ACC112 (cell line): ENCODE measurements around the gene IMMP2L.

Experiments
- H2AFZ ChIP-seq: fragments of 200-600 bp; sonication (generic); one replicate; pipeline ENCODE4 v1.6.0; 2017; ENCODE audit warnings: antibody characterized with exemption, low read length; ENCODE audit not compliant: unreplicated experiment
- H3K27ac ChIP-seq: fragments of 200-600 bp; sonication (generic); 2 replicates; pipeline ENCODE4 v1.5.1; 2014; ENCODE audit warnings: low read depth, mild to moderate bottlenecking, antibody characterized with exemption, low read length, moderate library complexity
- H3K27me3 ChIP-seq: fragments of 200-600 bp; sonication (generic); 2 replicates; pipeline ENCODE4 v1.6.1; 2014; ENCODE audit warnings: mild to moderate bottlenecking, antibody characterized with exemption, low read length, moderate library complexity, mixed read lengths; ENCODE audit not compliant: insufficient read depth
- H3K36me3 ChIP-seq: fragments of 200-600 bp; sonication (generic); 2 replicates; pipeline ENCODE4 v1.6.1; 2016; ENCODE audit warnings: mild to moderate bottlenecking, antibody characterized with exemption, low read length, moderate library complexity, mixed read lengths; ENCODE audit not compliant: insufficient read depth
- H3K4me1 ChIP-seq: fragments of 200-600 bp; sonication (generic); one replicate; pipeline ENCODE4 v1.6.1; 2016; ENCODE audit warnings: low read length, mixed read lengths; ENCODE audit not compliant: insufficient read depth, unreplicated experiment, control insufficient read depth
- H3K4me3 ChIP-seq: fragments of 200-600 bp; sonication (generic); 2 replicates; pipeline ENCODE4 v1.5.1; 2014; ENCODE audit warnings: mild to moderate bottlenecking, low read depth, low read length
- H3K79me2 ChIP-seq: fragments of 200-600 bp; sonication (generic); one replicate; pipeline ENCODE4 v1.6.0; 2016; ENCODE audit warnings: low read length; ENCODE audit not compliant: control insufficient read depth, unreplicated experiment, insufficient read depth

IMMP2L gene

GRCh38 chr7:110835218-110835617 lies 727.1 kb downstream of the IMMP2L start:
- H3K27me3 ChIP-seq = no peaks in the 10 kb centered on the region
- no peaks in the 10 kb centered on the region for H3K36me3 ChIP-seq
- no peak overlapping the region for H3K4me3 ChIP-seq
- no peak overlapping the region for H2AFZ ChIP-seq
- H3K79me2 ChIP-seq = no peaks in the 10 kb centered on the region
- H3K4me1 ChIP-seq = no peaks in the 10 kb centered on the region
- H3K27ac ChIP-seq = no peak overlapping the region

- H3K4me1 ChIP-seq = no peaks in the 10 kb centered on the region
- H3K4me3 ChIP-seq = no peak overlapping the region
- H3K27ac ChIP-seq = no peak overlapping the region
- no peak overlapping the region for H2AFZ ChIP-seq
- H3K27me3 ChIP-seq = no peaks in the 10 kb centered on the region
- H3K79me2 ChIP-seq = no peaks in the 10 kb centered on the region
- H3K36me3 ChIP-seq = no peaks in the 10 kb centered on the region
Measured at GRCh38 chr7:110831419-110831818, 730.9 kb downstream of the IMMP2L start.

- H3K4me1 ChIP-seq = no peaks in the 10 kb centered on the region
- no peaks in the 10 kb centered on the region for H3K27me3 ChIP-seq
- no peaks in the 10 kb centered on the region for H3K79me2 ChIP-seq
- H2AFZ ChIP-seq = no peak overlapping the region
- no peaks in the 10 kb centered on the region for H3K36me3 ChIP-seq
- no peak overlapping the region for H3K4me3 ChIP-seq
- H3K27ac ChIP-seq = no peak overlapping the region
Measured at GRCh38 chr7:110830778-110831177, 731.5 kb downstream of the IMMP2L start.

- Histone ChIP-seq H2AFZ (no peak overlapping the region), H3K79me2 (no peaks in the 10 kb centered on the region), H3K4me1 (no peaks in the 10 kb centered on the region), H3K27ac (no peak overlapping the region), H3K27me3 (no peaks in the 10 kb centered on the region), H3K4me3 (no peak overlapping the region), H3K36me3 (no peaks in the 10 kb centered on the region)
Measured at GRCh38 chr7:110827936-110828335, 734.4 kb downstream of the IMMP2L start.

GRCh38 chr7:110827287-110827855 lies 734.9 kb downstream of the IMMP2L start:
- no peaks in the 10 kb centered on the region for H3K4me1 ChIP-seq
- no peaks in the 10 kb centered on the region for H3K36me3 ChIP-seq
- H2AFZ ChIP-seq = no peak overlapping the region
- no peaks in the 10 kb centered on the region for H3K27me3 ChIP-seq
- H3K79me2 ChIP-seq = no peaks in the 10 kb centered on the region
- no peak overlapping the region for H3K27ac ChIP-seq
- no peak overlapping the region for H3K4me3 ChIP-seq

GRCh38 chr7:110813986-110814385 lies 748.3 kb downstream of the IMMP2L start:
- no peaks in the 10 kb centered on the region for H3K27me3 ChIP-seq
- H3K79me2 ChIP-seq = no peaks in the 10 kb centered on the region
- no peaks in the 10 kb centered on the region for H3K36me3 ChIP-seq
- H2AFZ ChIP-seq = no peak overlapping the region
- H3K4me3 ChIP-seq = no peak overlapping the region
- no peaks in the 10 kb centered on the region for H3K4me1 ChIP-seq
- H3K27ac ChIP-seq = no peak overlapping the region

- Histone ChIP-seq H3K79me2 (no peaks in the 10 kb centered on the region), H3K27ac (no peak overlapping the region), H2AFZ (no peak overlapping the region), H3K4me3 (no peak overlapping the region), H3K36me3 (no peaks in the 10 kb centered on the region), H3K4me1 (no peaks in the 10 kb centered on the region), H3K27me3 (no peaks in the 10 kb centered on the region)
Measured at GRCh38 chr7:110809832-110810231, 752.5 kb downstream of the IMMP2L start.

- H3K4me1 ChIP-seq = no peaks in the 10 kb centered on the region
- no peak overlapping the region for H3K4me3 ChIP-seq
- no peak overlapping the region for H2AFZ ChIP-seq
- H3K79me2 ChIP-seq = no peaks in the 10 kb centered on the region
- no peaks in the 10 kb centered on the region for H3K36me3 ChIP-seq
- no peak overlapping the region for H3K27ac ChIP-seq
- H3K27me3 ChIP-seq = no peaks in the 10 kb centered on the region
Measured at GRCh38 chr7:110808361-110808760, 753.9 kb downstream of the IMMP2L start.

- H3K27me3 ChIP-seq = no peaks in the 10 kb centered on the region
- H3K36me3 ChIP-seq = no peaks in the 10 kb centered on the region
- no peaks in the 10 kb centered on the region for H3K4me1 ChIP-seq
- no peak overlapping the region for H3K4me3 ChIP-seq
- no peaks in the 10 kb centered on the region for H3K79me2 ChIP-seq
- no peak overlapping the region for H2AFZ ChIP-seq
- H3K27ac ChIP-seq = no peak overlapping the region
Measured at GRCh38 chr7:110804501-110804900, 757.8 kb downstream of the IMMP2L start.

- no peaks in the 10 kb centered on the region for H3K27me3 ChIP-seq
- H3K4me1 ChIP-seq = no peaks in the 10 kb centered on the region
- H3K36me3 ChIP-seq = no peaks in the 10 kb centered on the region
- H3K27ac ChIP-seq = no peak overlapping the region
- H2AFZ ChIP-seq = no peak overlapping the region
- H3K79me2 ChIP-seq = no peaks in the 10 kb centered on the region
- H3K4me3 ChIP-seq = no peak overlapping the region
Measured at GRCh38 chr7:110803602-110804143, 758.6 kb downstream of the IMMP2L start.

- H3K27me3 ChIP-seq = no peaks in the 10 kb centered on the region
- H3K4me3 ChIP-seq = no peak overlapping the region
- H3K36me3 ChIP-seq = no peaks in the 10 kb centered on the region
- H3K4me1 ChIP-seq = no peaks in the 10 kb centered on the region
- H3K79me2 ChIP-seq = no peaks in the 10 kb centered on the region
- H2AFZ ChIP-seq = no peak overlapping the region
- no peak overlapping the region for H3K27ac ChIP-seq
Measured at GRCh38 chr7:110801502-110801901, 760.8 kb downstream of the IMMP2L start.
